A549 (cell line): Measurements from ENCODE around the gene G2E3.

Experiments
- GATA3 ChIP-seq: IDR thresholded peaks from 2 replicates; pipeline ENCODE4 v1.6.1; 2012; ENCODE audit warnings: borderline replicate concordance
- TF ChIP-seq, protein P1 (sequence below): fragments of >200 bp; sonication (Bioruptor Twin); formaldehyde crosslinking; IDR thresholded peaks from 3 replicates; pipeline ENCODE4 v1.5.1; 2016

DNA sequence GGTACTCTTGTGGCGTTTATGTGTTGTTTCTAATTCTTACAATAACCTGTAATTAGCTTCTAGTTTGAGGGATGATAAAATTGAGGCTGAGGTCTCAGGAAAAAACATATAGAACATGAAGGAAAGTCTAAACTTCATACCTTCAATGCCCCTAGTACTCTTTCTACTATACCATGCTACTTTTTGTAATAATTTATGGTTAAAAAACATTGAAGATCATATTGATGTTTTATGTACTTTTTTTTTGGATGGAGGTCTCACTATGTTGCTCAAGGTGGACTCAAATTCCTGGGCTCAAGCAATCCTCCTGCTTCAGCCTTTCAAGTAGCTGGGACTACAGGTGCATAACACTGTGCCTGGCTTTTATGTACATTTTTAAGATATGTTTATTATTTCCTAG is 13.8 kb downstream of the G2E3 start:
- TF ChIP-seq, protein P1, sequence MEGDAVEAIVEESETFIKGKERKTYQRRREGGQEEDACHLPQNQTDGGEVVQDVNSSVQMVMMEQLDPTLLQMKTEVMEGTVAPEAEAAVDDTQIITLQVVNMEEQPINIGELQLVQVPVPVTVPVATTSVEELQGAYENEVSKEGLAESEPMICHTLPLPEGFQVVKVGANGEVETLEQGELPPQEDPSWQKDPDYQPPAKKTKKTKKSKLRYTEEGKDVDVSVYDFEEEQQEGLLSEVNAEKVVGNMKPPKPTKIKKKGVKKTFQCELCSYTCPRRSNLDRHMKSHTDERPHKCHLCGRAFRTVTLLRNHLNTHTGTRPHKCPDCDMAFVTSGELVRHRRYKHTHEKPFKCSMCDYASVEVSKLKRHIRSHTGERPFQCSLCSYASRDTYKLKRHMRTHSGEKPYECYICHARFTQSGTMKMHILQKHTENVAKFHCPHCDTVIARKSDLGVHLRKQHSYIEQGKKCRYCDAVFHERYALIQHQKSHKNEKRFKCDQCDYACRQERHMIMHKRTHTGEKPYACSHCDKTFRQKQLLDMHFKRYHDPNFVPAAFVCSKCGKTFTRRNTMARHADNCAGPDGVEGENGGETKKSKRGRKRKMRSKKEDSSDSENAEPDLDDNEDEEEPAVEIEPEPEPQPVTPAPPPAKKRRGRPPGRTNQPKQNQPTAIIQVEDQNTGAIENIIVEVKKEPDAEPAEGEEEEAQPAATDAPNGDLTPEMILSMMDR = no peak
- TF ChIP-seq GATA3 = no peak
